PC-9 (cell line): ENCODE data around the gene RUNX1. TPM values are rescaled to one million over a fixed set of nuclear protein-coding genes. Genes with fewer than 3 reads are reported as not detected.
A peak's percentile ranks its signal among the peaks of the same experiment; 100 is the strongest.

ENCODE experiments used
- BruUV-seq: library from RNA; stranded (reverse); fragments of 400-500 nt; replicated peaks from 2 replicates; lab custom pipeline; 2021; lab: Mats Ljungman, UMichigan
- CTCF ChIA-PET: fragments of 300-600 bp; sonication (Branson Sonifier 250); formaldehyde crosslinking; loops from one replicate; lab custom pipeline; 2022; ENCODE audit warnings: antibody characterized with exemption; lab: Charles Lee
- POLR2A ChIA-PET: fragments of 300-600 bp; sonication (Branson Sonifier 250); formaldehyde crosslinking; loops from one replicate; lab custom pipeline; 2022; ENCODE audit warnings: antibody characterized with exemption; ENCODE audit not compliant: unreplicated experiment; lab: Charles Lee
- DNase-seq, 2 experiments: peaks; one replicate each; pipeline versions ENCODE4 v3.0.0 to v3.0.0-alpha.2; 2015 to 2022; ENCODE audit warnings: mixed read lengths in 1 of 2
- H2AFZ ChIP-seq: fragments of 200-600 bp; sonication (generic); 2 replicates; pipeline ENCODE4 v1.8.1; 2017; ENCODE audit warnings: antibody characterized with exemption
- H3F3A ChIP-seq: fragments of 200-600 bp; sonication (generic); 2 replicates; pipeline ENCODE4 v1.8.1; 2017; ENCODE audit warnings: antibody characterized with exemption, mild to moderate bottlenecking, low read depth; ENCODE audit not compliant: insufficient read depth
- H3K27ac ChIP-seq: fragments of 200-600 bp; sonication (generic); 2 replicates; pipeline ENCODE4 v1.6.1; 2016; ENCODE audit warnings: mixed run types
- H3K27me3 ChIP-seq: fragments of 200-600 bp; sonication (generic); 2 replicates; pipeline ENCODE4 v1.6.1; 2016; ENCODE audit warnings: low read depth, mixed run types; ENCODE audit not compliant: insufficient read depth
- H3K36me3 ChIP-seq: fragments of 200-600 bp; sonication (generic); 2 replicates; pipeline ENCODE4 v1.6.1; 2016; ENCODE audit warnings: low read depth, mixed run types
- H3K4me1 ChIP-seq: fragments of 200-600 bp; sonication (generic); replicated peaks from 2 replicates; pipeline ENCODE4 v1.6.1; 2016; ENCODE audit warnings: mixed run types; ENCODE audit not compliant: insufficient read depth
- H3K4me2 ChIP-seq: fragments of 200-600 bp; sonication (generic); 2 replicates; pipeline ENCODE4 v1.6.1; 2017; ENCODE audit warnings: mixed run types
- H3K4me3 ChIP-seq: fragments of 200-600 bp; sonication (generic); 2 replicates; pipeline ENCODE4 v1.6.1; 2016; ENCODE audit warnings: mixed run types
- H3K79me2 ChIP-seq: fragments of 200-600 bp; sonication (generic); 2 replicates; pipeline ENCODE4 v1.6.1; 2017; ENCODE audit warnings: low read depth, mixed run types
- H3K9me2 ChIP-seq: fragments of 200-600 bp; sonication (generic); 2 replicates; pipeline ENCODE4 v1.8.1; 2017; ENCODE audit warnings: mild to moderate bottlenecking; ENCODE audit not compliant: insufficient read depth
- H3K9me3 ChIP-seq: fragments of 200-600 bp; sonication (generic); 2 replicates; pipeline ENCODE4 v1.8.1; 2016; ENCODE audit warnings: low read depth; ENCODE audit not compliant: insufficient read depth
- H4K20me1 ChIP-seq: fragments of 200-600 bp; sonication (generic); 2 replicates; pipeline ENCODE4 v1.8.1; 2017; ENCODE audit not compliant: insufficient read depth
- CTCF ChIP-seq: fragments of 200-600 bp; sonication (generic); conservative IDR thresholded peaks from 2 replicates; pipeline ENCODE4 v1.6.1; 2017; ENCODE audit warnings: mixed run types, antibody characterized with exemption, mild to moderate bottlenecking, moderate library complexity
- EZH2 ChIP-seq: fragments of 200-600 bp; sonication (generic); IDR thresholded peaks from 2 replicates; pipeline ENCODE4 v1.8.0; 2017; ENCODE audit warnings: antibody characterized with exemption, low read depth
- intact Hi-C: fragments of 100-400 bp; cut with micrococcal nuclease; formaldehyde crosslinking; loops from one replicate; pipeline ENCODE4 v1.10.0; 2022; ENCODE audit not compliant: unreplicated experiment
- total RNA-seq: library from RNA; stranded (reverse); gene quantifications from 2 replicates; pipeline ENCODE4 v1.2.3, GENCODE V29; 2021

Gene RUNX1
- total RNA-seq, 1 experiment from 2014 or later, result 58.5 TPM

- POLR2A ChIA-PET, result interaction anchor here (0.5 to 0.6 kb wide), 2 partner anchors 170 to 173 kb away, joined by 3 to 10 read pairs; no protein-coding TSS in a partner anchor
- H3K4me1 ChIP-seq, result peaks cover 72% of the 10 kb centered on the region
- no peaks in the 10 kb centered on the region for H3K9me3 ChIP-seq
- H3K36me3 ChIP-seq, result peaks cover 30% of the 10 kb centered on the region
- peaks cover 41% of the 10 kb centered on the region for H3K79me2 ChIP-seq
- H3K4me2 ChIP-seq, result peak overlapping the region; percentile 51
- no peaks in the 10 kb centered on the region for H4K20me1 ChIP-seq
- CTCF ChIA-PET, result interaction anchor here (0.6 kb wide), 1 partner anchor 21 kb away, joined by 8 read pairs; no protein-coding TSS in a partner anchor
- H3K27ac ChIP-seq, result peak overlapping the region; percentile 100
- DNase-seq, result peak; percentile 41 to 71
- no peak overlapping the region for H3K4me3 ChIP-seq
- intact Hi-C loops, result loop anchor here (1.0 kb wide), 1 partner anchor 23 kb away; no protein-coding TSS in a partner anchor
- no peak overlapping the region for H2AFZ ChIP-seq
- TSS peak; percentile 51 for BruUV-seq
- no peaks in the 10 kb centered on the region for H3K27me3 ChIP-seq
- no peaks in the 10 kb centered on the region for H3K9me2 ChIP-seq
- TF ChIP-seq EZH2, result no peak
- peaks cover 58% of the 10 kb centered on the region for H3F3A ChIP-seq
These were observed 235.7 kb downstream of the RUNX1 start for GRCh38 chr21:34813266-34813894.

- no peaks in the 10 kb centered on the region for H3K9me2 ChIP-seq
- intact Hi-C loops, result loop anchor here (1.0 kb wide), 1 partner anchor 24 kb away; no protein-coding TSS in a partner anchor
- BruUV-seq, result no TSS peak
- DNase-seq, result peak in 1 of 2 experiments; percentile 75
- no peaks in the 10 kb centered on the region for H3K27me3 ChIP-seq
- peaks cover 79% of the 10 kb centered on the region for H3K4me1 ChIP-seq
- H3K79me2 ChIP-seq, result peaks cover 41% of the 10 kb centered on the region
- H3F3A ChIP-seq, result peaks cover 65% of the 10 kb centered on the region
- CTCF ChIA-PET, result interaction anchor here (0.6 kb wide), 1 partner anchor 935 kb away, joined by 3 read pairs; no protein-coding TSS in a partner anchor
- no peak overlapping the region for H2AFZ ChIP-seq
- POLR2A ChIA-PET, result no interaction called here
- H3K9me3 ChIP-seq, result no peaks in the 10 kb centered on the region
- TF ChIP-seq EZH2 (no peak), CTCF (no peak)
- peak overlapping the region; percentile 51 for H3K4me2 ChIP-seq
- peaks cover 30% of the 10 kb centered on the region for H3K36me3 ChIP-seq
- no peaks in the 10 kb centered on the region for H4K20me1 ChIP-seq
- H3K4me3 ChIP-seq, result no peak overlapping the region
- peak overlapping the region; percentile 100 for H3K27ac ChIP-seq
These were observed 236.4 kb downstream of the RUNX1 start for GRCh38 chr21:34812504-34813265.

- CTCF ChIA-PET, result no interaction called here
- no TSS peak for BruUV-seq
- Histone ChIP-seq H3K4me2 (peak overlapping the region; percentile 51; the same call in 1 of the 2 replicates), H3K9me3 (peaks cover 4% of the 10 kb centered on the region), H4K20me1 (no peaks in the 10 kb centered on the region), H3K79me2 (peaks cover 50% of the 10 kb centered on the region), H3K4me3 (no peak overlapping the region), H3K27me3 (no peaks in the 10 kb centered on the region), H3K36me3 (peaks cover 43% of the 10 kb centered on the region), H2AFZ (no peak overlapping the region), H3K4me1 (peaks cover 92% of the 10 kb centered on the region), H3F3A (peaks cover 74% of the 10 kb centered on the region), H3K27ac (peak overlapping the region; percentile 100), H3K9me2 (no peaks in the 10 kb centered on the region)
- intact Hi-C loops, result no loop called here
- TF ChIP-seq EZH2, result no peak
- no peak for TF ChIP-seq CTCF
- DNase-seq, result no peak
- POLR2A ChIA-PET, result no interaction called here
These were observed 237.7 kb downstream of the RUNX1 start for GRCh38 chr21:34811368-34811767.
